Ovary (tissue), 9 donors: ENCODE measurements around the gene PRF1. TPM values are rescaled to one million over a fixed set of nuclear protein-coding genes. Genes with fewer than 3 reads are reported as not detected.

Experiments
- DNase-seq, 5 donors: peaks; one replicate each; pipeline ENCODE4 v3.0.0-alpha.2; 2019 to 2020
- H3K27ac ChIP-seq, 2 donors: fragments of 200-600 bp; one replicate each; pipeline versions ENCODE4 v1.5.1 to v1.8.0; 2019 to 2022
- H3K27me3 ChIP-seq: fragments of 200-600 bp; one replicate; pipeline ENCODE4 v1.8.0; 2022
- H3K36me3 ChIP-seq: fragments of 200-600 bp; sonication (generic); one replicate; pipeline ENCODE4 v1.5.1; 2019
- H3K4me1 ChIP-seq: one replicate; pipeline ENCODE4 v1.8.1; 2013; ENCODE audit warnings: mild to moderate bottlenecking, moderate library complexity; ENCODE audit not compliant: insufficient read depth
- H3K4me3 ChIP-seq: fragments of 200-600 bp; sonication (generic); one replicate; pipeline ENCODE4 v1.5.1; 2017
- H3K9me3 ChIP-seq, 2 donors: fragments of 200-600 bp in 1 of 2; sonication (generic) in 1 of 2; one replicate each; pipeline versions ENCODE4 v1.5.1 to v1.8.1; 2013 to 2019; ENCODE audit warnings: mild to moderate bottlenecking in 1 of 2, moderate library complexity in 1 of 2
- CTCF ChIP-seq, 3 donors: fragments of 450-650 bp in 2 of 3; fragments of 200-600 bp in 1 of 3; IDR thresholded peaks; one replicate each; pipeline versions ENCODE4 v1.5.1 to v1.8.0; 2016 to 2022; ENCODE audit warnings: antibody characterized with exemption in 3 of 3, mild to moderate bottlenecking in 1 of 3
- EP300 ChIP-seq: sonication (generic); formaldehyde crosslinking; IDR thresholded peaks from one replicate; pipeline ENCODE4 v1.6.1; 2017; ENCODE audit warnings: antibody characterized with exemption
- POLR2A ChIP-seq: fragments of 450-650 bp; IDR thresholded peaks from one replicate; pipeline ENCODE4 v1.6.1; 2017; ENCODE audit warnings: antibody characterized with exemption, mild to moderate bottlenecking, moderate library complexity
- WGBS, 3 donors: extraction: QIAGEN DNeasy Blood & Tissue Kit in 1 of 3; methylation state at CpG; one replicate each; pipeline versions ENCODE4 v1.1.5 to v1.1.7; 2013 to 2017; 5-methylcytosine and 5-hydroxymethylcytosine counted together
- intact Hi-C, 4 donors: fragments of 100-400 bp; cut with DNase I; formaldehyde crosslinking; loops; one replicate each; pipeline versions ENCODE4 v1.11.0 to v1.15.1; 2022 to 2023
- polyA plus RNA-seq, 2 donors: library from polyadenylated mRNA; stranded (reverse); fragments of 200-250 nt in 1 of 2; fragments of 350-450 nt in 1 of 2; fragmentation: Illumina TruSeq in 1 of 2; extraction: RNeasy Lipid Tissue Mini Kit (QIAGEN cat#74804) in 1 of 2; gene quantifications; one replicate each; pipeline ENCODE4 v1.2.3, GENCODE V29; 2013 to 2014
- total RNA-seq, 7 donors: library from RNA; depleted of rRNA in 2 of 7; stranded (reverse); fragments of >200 nt in 2 of 7; fragmentation: NEBNext Ultra II Directional in 3 of 7; extraction: Animal tissue kit (Norgen Biotek cat#: 25700) in 3 of 7; gene quantifications; one replicate each; pipeline versions ENCODE4 v1.1.0 to v1.2.4, GENCODE V29; 2016 to 2023
- donor health status: DM: no; HTN: no; CAD: no; lungs with moderate emphysema.
- donor health status: DM: no; HTN: no; CAD: no.
- donor health status: Bipolar disorder and iron deficiency.
- donor health status: DM: yes; HTN: yes; CAD: no.
- donor health status: DM: no; HTN: no; CAD: no.
- donor health status: DM: yes; HTN: yes; CAD: no.

PRF1 gene
- total and polyA plus RNA-seq, 9 donors: 0.58 to 5.1 (median 1.3) TPM

- 88 to 94% (median 93%) methylated on average over 11 of the region's 11 CpGs for WGBS, 3 donors
- Histone ChIP-seq H3K4me3 (no peak overlapping the region), H3K27me3 (no peaks in the 10 kb centered on the region), H3K9me3 (no peaks in the 10 kb centered on the region), H3K36me3 (no peaks in the 10 kb centered on the region), H3K27ac (no peak overlapping the region), H3K4me1 (peaks cover 9% of the 10 kb centered on the region)
- DNase-seq: no peak
- TF ChIP-seq CTCF (IDR thresholded peaks at IDR 0.05) (no peak), POLR2A (no peak), EP300 (no peak)
- intact Hi-C loops: no loop called here
Measured at GRCh38 chr10:70573599-70574506, 28.7 kb downstream of the PRF1 start.

- H3K36me3 ChIP-seq: no peaks in the 10 kb centered on the region
- no peaks in the 10 kb centered on the region for H3K27me3 ChIP-seq
- intact Hi-C loops: no loop called here
- no peak overlapping the region for H3K4me3 ChIP-seq
- no peak for DNase-seq
- TF ChIP-seq POLR2A (no peak), CTCF (IDR thresholded peaks at IDR 0.05) (no peak), EP300 (no peak)
- H3K4me1 ChIP-seq: peaks cover 9% of the 10 kb centered on the region
- H3K9me3 ChIP-seq: no peaks in the 10 kb centered on the region
- 88 to 91% (median 90%) methylated on average over 16 of the region's 16 CpGs for WGBS, 3 donors
- H3K27ac ChIP-seq: no peak overlapping the region
Measured at GRCh38 chr10:70571636-70572439, 30.7 kb downstream of the PRF1 start.

GRCh38 chr10:70571236-70571635 lies 31.3 kb downstream of the PRF1 start:
- DNase-seq: no peak
- 64 to 96% (median 81%) methylated on average over 4 of the region's 4 CpGs for WGBS, 3 donors
- no peak overlapping the region for H3K4me3 ChIP-seq
- intact Hi-C loops: no loop called here
- H3K27me3 ChIP-seq: no peaks in the 10 kb centered on the region
- peaks cover 5% of the 10 kb centered on the region for H3K4me1 ChIP-seq
- H3K27ac ChIP-seq: no peak overlapping the region
- no peaks in the 10 kb centered on the region for H3K9me3 ChIP-seq
- H3K36me3 ChIP-seq: no peaks in the 10 kb centered on the region
- TF ChIP-seq EP300: no peak
- TF ChIP-seq POLR2A: no peak
- TF ChIP-seq CTCF (IDR thresholded peaks at IDR 0.05): no peak

GRCh38 chr10:70568781-70569495 lies 33.6 kb downstream of the PRF1 start:
- Histone ChIP-seq H3K36me3 (no peaks in the 10 kb centered on the region), H3K9me3 (no peaks in the 10 kb centered on the region), H3K4me3 (no peak overlapping the region), H3K4me1 (no peaks in the 10 kb centered on the region), H3K27ac (no peak overlapping the region), H3K27me3 (no peaks in the 10 kb centered on the region)
- TF ChIP-seq CTCF (IDR thresholded peaks at IDR 0.05) (no peak), POLR2A (no peak), EP300 (no peak)
- WGBS, 3 donors: 89 to 94% (median 92%) methylated on average over 6 to 7 of the region's 7 CpGs
- peak in 1 of 5 donors; percentile 10 for DNase-seq
- intact Hi-C loops: no loop called here
